Testis (tissue), 2 donors: ENCODE results near the gene TRPM3.

Experiments
- CTCF ChIP-seq, 3 experiments: fragments of 450-650 bp in 2 of 3; fragments of 200-600 bp in 1 of 3; sonication (generic) in 1 of 3; IDR thresholded peaks; one replicate each; pipeline ENCODE4 v1.5.1; 2016 to 2019; ENCODE audit warnings: antibody characterized with exemption in 3 of 3, mild to moderate bottlenecking in 2 of 3, moderate library complexity in 1 of 3
- POLR2A ChIP-seq: fragments of 450-650 bp; IDR thresholded peaks from one replicate; pipeline ENCODE4 v1.6.1; 2017; ENCODE audit warnings: antibody characterized with exemption, mild to moderate bottlenecking, moderate library complexity

GRCh38 chr9:70901746-70902145 is 219.7 kb downstream of the TRPM3 start:
- no peak for TF ChIP-seq CTCF (IDR thresholded peaks at IDR 0.05)
- no peak for TF ChIP-seq POLR2A
